H9 (cell line): ENCODE data around the gene GPC4. TPM values are rescaled to one million over a fixed set of nuclear protein-coding genes. Genes with fewer than 3 reads are reported as not detected.

Source experiments
- DNase-seq: peaks from one replicate; pipeline ENCODE4 v3.0.0-alpha.2; 2017
- H2AFZ ChIP-seq: one replicate; pipeline ENCODE4 v1.6.1; 2013; ENCODE audit warnings: mild to moderate bottlenecking, low read length, control low read depth, moderate library complexity
- H2AK5ac ChIP-seq: 2 replicates; pipeline ENCODE4 v1.6.1; 2013; ENCODE audit warnings: low read length, control low read depth, mixed read lengths; ENCODE audit not compliant: insufficient read length
- H2BK120ac ChIP-seq: one replicate; pipeline ENCODE4 v1.6.1; 2013; ENCODE audit warnings: low read depth, mild to moderate bottlenecking, low read length, control low read depth, inconsistent platforms; ENCODE audit not compliant: poor library complexity, severe bottlenecking
- H2BK12ac ChIP-seq: 2 replicates; pipeline ENCODE4 v1.6.1; 2013; ENCODE audit warnings: low read length, control low read depth, mixed read lengths, low read depth; ENCODE audit not compliant: insufficient read length
- H2BK15ac ChIP-seq: 2 replicates; pipeline ENCODE4 v1.6.1; 2013; ENCODE audit warnings: low read depth, low read length, control low read depth
- H2BK20ac ChIP-seq: one replicate; pipeline ENCODE4 v1.6.1; 2013; ENCODE audit warnings: low read depth, mild to moderate bottlenecking, low read length, control low read depth, inconsistent platforms; ENCODE audit not compliant: poor library complexity, severe bottlenecking
- H2BK5ac ChIP-seq: 2 replicates; pipeline ENCODE4 v1.6.1; 2013; ENCODE audit warnings: low read length, control low read depth, mixed read lengths; ENCODE audit not compliant: insufficient read length
- H3K14ac ChIP-seq: 2 replicates; pipeline ENCODE4 v1.6.1; 2013; ENCODE audit warnings: low read length, control low read depth; ENCODE audit not compliant: insufficient read depth
- H3K18ac ChIP-seq: 2 replicates; pipeline ENCODE4 v1.6.1; 2013; ENCODE audit warnings: low read depth, mild to moderate bottlenecking, mixed read lengths, low read length, control low read depth; ENCODE audit not compliant: insufficient read length
- H3K23ac ChIP-seq: 2 replicates; pipeline ENCODE4 v1.6.1; 2013; ENCODE audit warnings: low read length, control low read depth, mixed read lengths, low read depth; ENCODE audit not compliant: insufficient read length
- H3K23me2 ChIP-seq: 2 replicates; pipeline ENCODE4 v1.6.1; 2013; ENCODE audit warnings: low read depth, mild to moderate bottlenecking, mixed read lengths, low read length, control low read depth; ENCODE audit not compliant: insufficient read length, poor library complexity, severe bottlenecking
- H3K27ac ChIP-seq: 2 replicates; pipeline ENCODE4 v1.5.1; 2013; ENCODE audit warnings: low read length, control low read depth, mixed read lengths, low read depth; ENCODE audit not compliant: insufficient read length
- H3K27me3 ChIP-seq: 2 replicates; pipeline ENCODE4 v1.6.1; 2013; ENCODE audit warnings: low read length, control low read depth, inconsistent platforms; ENCODE audit not compliant: insufficient read depth
- H3K4ac ChIP-seq: 2 replicates; pipeline ENCODE4 v1.6.1; 2013; ENCODE audit warnings: low read depth, mild to moderate bottlenecking, control low read depth, inconsistent platforms, low read length, moderate library complexity
- H3K4me1 ChIP-seq: 2 replicates; pipeline ENCODE4 v1.6.1; 2013; ENCODE audit warnings: low read length, control low read depth, inconsistent platforms; ENCODE audit not compliant: insufficient read depth
- H3K4me2 ChIP-seq: 2 replicates; pipeline ENCODE4 v1.6.1; 2013; ENCODE audit warnings: low read length, control low read depth, mixed read lengths; ENCODE audit not compliant: insufficient read length, insufficient read depth
- H3K56ac ChIP-seq: 2 replicates; pipeline ENCODE4 v1.6.1; 2013; ENCODE audit warnings: low read depth, mild to moderate bottlenecking, mixed read lengths, low read length, control low read depth; ENCODE audit not compliant: insufficient read length
- H3K79me1 ChIP-seq: 2 replicates; pipeline ENCODE4 v1.6.1; 2013; ENCODE audit warnings: low read depth, mild to moderate bottlenecking, moderate library complexity, low read length, control low read depth, inconsistent platforms; ENCODE audit not compliant: insufficient read depth, poor library complexity, severe bottlenecking
- H3K79me2 ChIP-seq: 2 replicates; pipeline ENCODE4 v1.6.1; 2013; ENCODE audit warnings: low read length, control low read depth, inconsistent platforms; ENCODE audit not compliant: insufficient read depth
- H3K9ac ChIP-seq: 2 replicates; pipeline ENCODE4 v1.6.1; 2013; ENCODE audit warnings: low read length, control low read depth, mixed read lengths; ENCODE audit not compliant: insufficient read length; ENCODE audit errors: extremely low read depth
- H3K9me3 ChIP-seq: one replicate; pipeline ENCODE4 v1.6.1; 2013; ENCODE audit warnings: low read depth, low read length, inconsistent platforms; ENCODE audit not compliant: control insufficient read depth
- H3T11ph ChIP-seq: one replicate; pipeline ENCODE4 v1.6.1; 2013; ENCODE audit warnings: mild to moderate bottlenecking, low read length, control low read depth, inconsistent platforms
- H4K20me1 ChIP-seq: one replicate; pipeline ENCODE4 v1.6.1; 2013; ENCODE audit not compliant: control insufficient read depth, insufficient read length, insufficient read depth
- H4K5ac ChIP-seq: 2 replicates; pipeline ENCODE4 v1.6.1; 2013; ENCODE audit warnings: low read depth, mild to moderate bottlenecking, mixed read lengths, low read length, control low read depth; ENCODE audit not compliant: insufficient read length
- H4K8ac ChIP-seq: replicated peaks from 2 replicates; pipeline ENCODE4 v1.6.1; 2013; ENCODE audit warnings: low read length, control low read depth, mixed read lengths, low read depth; ENCODE audit not compliant: insufficient read length
- H4K91ac ChIP-seq: 2 replicates; pipeline ENCODE4 v1.6.1; 2013; ENCODE audit warnings: low read depth, mild to moderate bottlenecking, moderate library complexity, mixed read lengths, low read length, control low read depth; ENCODE audit not compliant: insufficient read length
- H3K27ac Mint-ChIP-seq, 3 experiments: 2 replicates in 2 of 3; 3 replicates in 1 of 3; pipeline ENCODE4 v1.8.0; 2020 to 2021; ENCODE audit warnings: mixed read lengths in 3 of 3, mild to moderate bottlenecking in 1 of 3, moderate library complexity in 1 of 3
- H3K27me3 Mint-ChIP-seq: 2 replicates; pipeline ENCODE4 v1.8.0; 2021; ENCODE audit warnings: low read depth, mild to moderate bottlenecking, moderate library complexity, mixed read lengths
- H3K36me3 Mint-ChIP-seq, 3 experiments: 2 replicates in 2 of 3; 3 replicates in 1 of 3; pipeline ENCODE4 v1.8.0; 2020 to 2021; ENCODE audit warnings: low read depth in 3 of 3, mixed read lengths in 3 of 3; ENCODE audit not compliant: insufficient read depth in 1 of 3
- H3K4me1 Mint-ChIP-seq, 2 experiments: 2 replicates each; pipeline ENCODE4 v1.8.0; 2020; ENCODE audit warnings: mixed read lengths in 2 of 2
- H3K4me3 Mint-ChIP-seq, 2 experiments: 2 replicates in 1 of 2; 3 replicates in 1 of 2; pipeline ENCODE4 v1.8.0; 2020 to 2021; ENCODE audit warnings: mild to moderate bottlenecking in 2 of 2, mixed read lengths in 2 of 2, moderate library complexity in 1 of 2
- H3K9me3 Mint-ChIP-seq, 2 experiments: 2 replicates in 1 of 2; 3 replicates in 1 of 2; pipeline ENCODE4 v1.8.0; 2020; ENCODE audit warnings: mild to moderate bottlenecking in 2 of 2, mixed read lengths in 2 of 2, moderate library complexity in 1 of 2
- CTCF ChIP-seq: fragments of 200-600 bp; sonication (generic); conservative IDR thresholded peaks from 3 replicates; pipeline ENCODE4 v1.8.0; 2021; ENCODE audit warnings: antibody characterized with exemption, mild to moderate bottlenecking
- WGBS: extraction: QIAGEN DNeasy Blood & Tissue Kit; methylation state at CpG from one replicate; pipeline ENCODE4 v1.1.7; 2013; ENCODE audit warnings: missing lambda C conversion rate, low lambda C conversion rate, mixed read lengths; ENCODE audit not compliant: insufficient read length; ENCODE audit errors: extremely low coverage; 5-methylcytosine and 5-hydroxymethylcytosine counted together
- total RNA-seq: library from RNA; stranded (reverse); gene quantifications from 2 replicates; pipeline ENCODE4 v1.2.1, GENCODE V29; 2021

Gene GPC4
- total RNA-seq, 1 experiment from 2014 or later, result 416 TPM

GRCh38 chrX:133399411-133399810 is 15.9 kb downstream of the GPC4 start:
- Histone ChIP-seq H3K79me1 (no peaks in the 10 kb centered on the region), H2BK15ac (no peak overlapping the region), H4K8ac (no peak overlapping the region), H3K14ac (no peak overlapping the region), H3K56ac (no peak overlapping the region), H3K4me2 (no peak overlapping the region), H3K27me3 (no peaks in the 10 kb centered on the region), H3K23me2 (no peaks in the 10 kb centered on the region), H2BK5ac (no peak overlapping the region), H3K27ac (no peak overlapping the region), H3K4ac (no peak overlapping the region), H3K18ac (no peak overlapping the region), H4K5ac (no peak overlapping the region), H2BK12ac (no peak overlapping the region), H2BK120ac (no peak overlapping the region), H3K4me1 (peaks cover 9% of the 10 kb centered on the region; the same call in 1 of the 2 replicates), H3K9ac (no peak overlapping the region), H3T11ph (no peak overlapping the region), H3K9me3 (no peaks in the 10 kb centered on the region), H3K23ac (no peak overlapping the region), H3K79me2 (peaks cover 79% of the 10 kb centered on the region), H4K20me1 (no peaks in the 10 kb centered on the region), H2BK20ac (no peak overlapping the region), H2AFZ (no peak overlapping the region), H4K91ac (no peak overlapping the region), H2AK5ac (no peak overlapping the region)
- Mint-ChIP-seq H3K27ac (no peak overlapping the region), H3K9me3 (no peaks in the 10 kb centered on the region), H3K4me3 (no peak overlapping the region), H3K36me3 (peaks cover 34 to 71% (median 64%) of the 10 kb centered on the region in 3 experiments), H3K27me3 (no peaks in the 10 kb centered on the region; the same call in 1 of the 2 replicates), H3K4me1 (peaks cover 60% of the 10 kb centered on the region in 2 experiments)
- no peak for TF ChIP-seq CTCF
- no peak for DNase-seq
- WGBS, result no CpG with 5 or more reads among the region's 3 CpGs
